ENCODE data around the gene TSC22D4.
A peak's percentile ranks its signal among the peaks of the same experiment; 100 is the strongest.

TSC22D4 gene

GRCh38 chr7:100492738-100493475 is 13.9 kb upstream of the TSC22D4 start:
- DNase-seq (ENCODE audit: low read depth in 2 of 2): no peak

- DNase-seq (ENCODE audit: low read depth in 2 of 2): no peak
These were observed 12.2 kb upstream of the TSC22D4 start for GRCh38 chr7:100491192-100491578.

- DNase-seq (ENCODE audit: low read depth in 2 of 2): no peak
These were observed 11.6 kb upstream of the TSC22D4 start for GRCh38 chr7:100490483-100491191.

GRCh38 chr7:100489824-100490223 is 10.8 kb upstream of the TSC22D4 start:
- peak in 1 of 2 donors; percentile 11 for DNase-seq (ENCODE audit: low read depth in 2 of 2)

- DNase-seq (ENCODE audit: low read depth in 2 of 2): no peak
These were observed 10.1 kb upstream of the TSC22D4 start for GRCh38 chr7:100489121-100489520.

GRCh38 chr7:100488333-100489095 is 9.5 kb upstream of the TSC22D4 start:
- DNase-seq (ENCODE audit: low read depth in 2 of 2): no peak

- no peak for DNase-seq (ENCODE audit: low read depth in 2 of 2)
These were observed 7.9 kb upstream of the TSC22D4 start for GRCh38 chr7:100486753-100487446.

- DNase-seq (ENCODE audit: low read depth in 2 of 2): no peak
These were observed 7.2 kb upstream of the TSC22D4 start for GRCh38 chr7:100486111-100486636.

GRCh38 chr7:100485471-100485876 is 6.5 kb upstream of the TSC22D4 start:
- no peak for DNase-seq (ENCODE audit: low read depth in 2 of 2)

- DNase-seq (ENCODE audit: low read depth in 2 of 2): no peak
These were observed 5.6 kb upstream of the TSC22D4 start for GRCh38 chr7:100484673-100485045.

- DNase-seq (ENCODE audit: low read depth in 2 of 2): peak in 1 of 2 donors; percentile 25
These were observed 5.0 kb upstream of the TSC22D4 start, which contains the start of gene NYAP1 for GRCh38 chr7:100483722-100484672. NYAP1 (plus strand) TSS chr7:100483927; CDS start chr7:100485312, 1,385 bp downstream.

- peak; percentile 57 to 76 for DNase-seq (ENCODE audit: low read depth in 2 of 2)
These were observed 4.2 kb upstream of the TSC22D4 start for GRCh38 chr7:100483090-100483721.

- no peak for DNase-seq (ENCODE audit: low read depth in 2 of 2)
These were observed 3.7 kb upstream of the TSC22D4 start for GRCh38 chr7:100482728-100483089.

GRCh38 chr7:100481466-100481865 is 2.5 kb upstream of the TSC22D4 start:
- no peak for DNase-seq (ENCODE audit: low read depth in 2 of 2)

- DNase-seq (ENCODE audit: low read depth in 2 of 2): no peak
These were observed 1.1 kb downstream of the TSC22D4 start for GRCh38 chr7:100477871-100478267.

- peak in 1 of 2 donors; percentile 58 for DNase-seq (ENCODE audit: low read depth in 2 of 2)
These were observed 1.8 kb downstream of the TSC22D4 start for GRCh38 chr7:100476903-100477870.

- no peak for DNase-seq (ENCODE audit: low read depth in 2 of 2)
These were observed 2.8 kb downstream of the TSC22D4 start for GRCh38 chr7:100476101-100476780.

- DNase-seq (ENCODE audit: low read depth in 2 of 2): no peak
These were observed 3.5 kb downstream of the TSC22D4 start for GRCh38 chr7:100475549-100475948.

All from stimulated activated CD4-positive, alpha-beta T cell treated with anti-CD3 and anti-CD28 coated beads, Interleukin-15, amount 100 ng/mL, for 48 hours (primary cell).